ENCODE results near the gene NDUFS5.
"Not testable (repeated sequence)": the region's sequence is repeated elsewhere in the genome, so short reads cannot be mapped to it uniquely, and the experiment has no call there.

DNA sequence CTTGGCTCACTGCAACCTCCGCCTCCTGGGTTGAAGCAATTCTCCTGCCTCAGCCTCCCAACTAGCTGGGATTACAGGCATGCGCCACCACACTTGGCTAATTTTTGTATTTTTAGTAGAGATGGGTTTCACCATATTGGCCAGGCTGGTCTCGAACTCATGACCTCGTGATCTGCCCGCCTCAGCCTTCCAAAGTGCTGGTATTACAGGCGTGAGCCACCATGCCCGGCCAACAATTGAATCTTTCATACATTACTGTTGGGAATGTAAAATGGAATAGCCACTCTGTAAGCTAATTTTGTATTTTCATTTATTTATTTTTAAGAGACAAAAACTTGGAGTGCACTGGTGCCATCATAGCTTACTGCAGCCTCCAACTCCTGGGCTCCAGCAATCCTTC is 35.4 kb downstream of the NDUFS5 start:
- TF ChIP-seq CTCF (conservative IDR thresholded peaks at IDR 0.05; ENCODE audit: low read depth, low read length); EZH2 (IDR thresholded peaks at IDR 0.05; ENCODE audit: borderline replicate concordance, low read depth, low read length, poor library complexity, severe bottlenecking): not testable (repeated sequence)
